ENCODE measurements around the gene LCTL. TPM values are rescaled to one million over a fixed set of nuclear protein-coding genes. Genes with fewer than 3 reads are reported as not detected.

The LCTL gene
- total RNA-seq, 1 donor from 2014 or later = not detected

- H3K4me3 ChIP-seq (ENCODE audit: low read depth, low read length) = no peak overlapping the region
- no peaks in the 10 kb centered on the region for H3K27me3 ChIP-seq (ENCODE audit: control insufficient read depth, insufficient read depth, low read length)
- no peak for TF ChIP-seq CTCF (IDR thresholded peaks at IDR 0.05; ENCODE audit: insufficient read depth, low read length, poor library complexity, severe bottlenecking)
- no peak for DNase-seq (ENCODE audit: low read depth)
- H3K36me3 ChIP-seq (ENCODE audit: control insufficient read depth, insufficient read depth, low read length) = no peaks in the 10 kb centered on the region
Observed at GRCh38 chr15:66609876-66610275, 44.1 kb upstream of the LCTL start.

GRCh38 chr15:66608881-66609280 lies 43.1 kb upstream of the LCTL start:
- Histone ChIP-seq H3K4me3 (ENCODE audit: low read depth, low read length) (no peak overlapping the region), H3K27me3 (ENCODE audit: control insufficient read depth, insufficient read depth, low read length) (no peaks in the 10 kb centered on the region), H3K36me3 (ENCODE audit: control insufficient read depth, insufficient read depth, low read length) (no peaks in the 10 kb centered on the region)
- no peak for DNase-seq (ENCODE audit: low read depth)
- TF ChIP-seq CTCF (IDR thresholded peaks at IDR 0.05; ENCODE audit: insufficient read depth, low read length, poor library complexity, severe bottlenecking) = no peak

GRCh38 chr15:66608159-66608558 lies 42.4 kb upstream of the LCTL start:
- no peak for TF ChIP-seq CTCF (IDR thresholded peaks at IDR 0.05; ENCODE audit: insufficient read depth, low read length, poor library complexity, severe bottlenecking)
- no peaks in the 10 kb centered on the region for H3K27me3 ChIP-seq (ENCODE audit: control insufficient read depth, insufficient read depth, low read length)
- no peaks in the 10 kb centered on the region for H3K36me3 ChIP-seq (ENCODE audit: control insufficient read depth, insufficient read depth, low read length)
- no peak overlapping the region for H3K4me3 ChIP-seq (ENCODE audit: low read depth, low read length)
- no peak for DNase-seq (ENCODE audit: low read depth)

GRCh38 chr15:66603301-66604179 lies 37.7 kb upstream of the LCTL start:
- peak; percentile 96 for TF ChIP-seq CTCF (IDR thresholded peaks at IDR 0.05; ENCODE audit: insufficient read depth, low read length, poor library complexity, severe bottlenecking)
- Histone ChIP-seq H3K4me3 (ENCODE audit: low read depth, low read length) (no peak overlapping the region), H3K27me3 (ENCODE audit: control insufficient read depth, insufficient read depth, low read length) (no peaks in the 10 kb centered on the region), H3K36me3 (ENCODE audit: control insufficient read depth, insufficient read depth, low read length) (no peaks in the 10 kb centered on the region)
- peak; percentile 7 for DNase-seq (ENCODE audit: low read depth)

- Histone ChIP-seq H3K36me3 (ENCODE audit: control insufficient read depth, insufficient read depth, low read length) (no peaks in the 10 kb centered on the region), H3K27me3 (ENCODE audit: control insufficient read depth, insufficient read depth, low read length) (no peaks in the 10 kb centered on the region), H3K4me3 (ENCODE audit: low read depth, low read length) (no peak overlapping the region)
- TF ChIP-seq CTCF (IDR thresholded peaks at IDR 0.05; ENCODE audit: insufficient read depth, low read length, poor library complexity, severe bottlenecking) = no peak
- no peak for DNase-seq (ENCODE audit: low read depth)
Observed at GRCh38 chr15:66601521-66601920, 35.7 kb upstream of the LCTL start.

- H3K4me3 ChIP-seq (ENCODE audit: low read depth, low read length) = no peak overlapping the region
- DNase-seq (ENCODE audit: low read depth) = no peak
- TF ChIP-seq CTCF (IDR thresholded peaks at IDR 0.05; ENCODE audit: insufficient read depth, low read length, poor library complexity, severe bottlenecking) = no peak
- H3K36me3 ChIP-seq (ENCODE audit: control insufficient read depth, insufficient read depth, low read length) = no peaks in the 10 kb centered on the region
- no peaks in the 10 kb centered on the region for H3K27me3 ChIP-seq (ENCODE audit: control insufficient read depth, insufficient read depth, low read length)
Observed at GRCh38 chr15:66600240-66600627, 34.4 kb upstream of the LCTL start.

All from kidney epithelial cell (primary cell).